GM19395 (cell line): ENCODE measurements around the gene ABCA13.
A peak's percentile ranks its signal among the peaks of the same experiment; 100 is the strongest.

ENCODE experiments used
- ATAC-seq: cut with Tn5 transposase; IDR thresholded peaks from one replicate; pipeline ENCODE4 v1.9.1; 2021; ENCODE audit warnings: mild to moderate bottlenecking, moderate library complexity; ENCODE audit not compliant: unreplicated experiment

Gene ABCA13

DNA sequence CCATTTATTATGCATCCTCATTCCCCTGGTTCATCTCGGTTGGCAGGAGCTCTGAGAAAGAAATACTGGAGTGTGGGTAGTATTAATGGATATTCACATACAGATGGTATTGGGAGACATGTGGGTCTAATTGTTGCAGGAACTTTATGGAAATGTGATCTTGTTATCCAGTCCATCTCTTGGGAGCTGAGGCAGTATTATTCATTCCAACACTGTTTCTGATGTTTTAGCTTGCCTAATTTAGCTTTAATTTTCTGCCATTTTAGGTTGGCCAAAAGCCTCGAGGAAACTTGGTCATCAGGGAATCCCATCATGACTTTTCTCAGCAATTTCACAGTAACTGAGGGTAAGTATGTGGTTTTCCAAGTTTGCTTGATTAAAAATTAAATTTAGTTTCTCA, 125.7 kb downstream of the ABCA13 start:
- ATAC-seq, result no peak

DNA sequence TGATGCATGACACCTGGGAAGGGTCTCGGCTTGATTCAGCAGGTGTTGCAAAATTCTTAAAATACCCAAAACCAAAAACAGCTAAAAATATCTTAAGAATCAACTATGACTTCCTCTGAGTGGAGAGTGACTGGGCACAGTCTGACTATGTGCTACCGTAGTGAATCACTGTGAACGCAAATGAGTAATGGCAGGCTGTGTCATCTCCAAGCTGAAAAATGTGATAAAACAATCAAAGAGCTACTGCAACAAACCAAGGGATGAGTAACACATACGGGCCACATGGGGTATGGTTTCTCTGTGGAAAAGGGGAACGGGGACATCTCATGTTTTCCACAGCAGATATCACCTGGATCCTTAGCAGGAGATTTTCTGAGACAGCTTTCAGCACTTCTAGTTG, 127.5 kb downstream of the ABCA13 start:
- ATAC-seq, result peak; percentile 66

DNA sequence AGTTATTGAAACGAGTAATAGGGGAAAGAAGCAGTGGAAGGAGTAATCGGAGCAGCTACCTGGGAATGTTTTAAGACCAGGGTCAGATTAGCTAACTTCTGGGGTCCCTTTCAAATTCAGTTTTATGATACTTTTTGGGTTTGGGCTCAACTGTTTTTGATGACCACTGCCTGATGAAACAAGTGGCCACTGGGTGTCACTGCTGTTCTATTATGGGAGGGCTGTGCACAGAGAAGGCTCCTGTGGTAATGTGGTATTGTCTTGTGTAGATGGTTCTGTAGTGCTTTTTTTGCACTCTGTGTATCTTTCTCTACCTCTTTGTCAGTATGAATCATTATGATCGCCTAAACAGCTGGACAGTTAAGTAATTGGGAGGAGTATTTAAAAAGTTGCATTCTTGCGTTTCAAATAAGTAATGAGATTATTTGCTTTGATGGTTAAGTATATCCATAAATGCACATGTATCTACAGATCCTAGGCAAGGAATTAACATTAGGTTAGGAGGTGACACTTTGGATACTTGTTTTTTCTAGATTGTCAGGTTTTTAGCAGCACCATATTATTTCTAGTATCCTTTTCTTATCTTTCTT, 128.4 kb downstream of the ABCA13 start:
- ATAC-seq, result peak; percentile 89

DNA sequence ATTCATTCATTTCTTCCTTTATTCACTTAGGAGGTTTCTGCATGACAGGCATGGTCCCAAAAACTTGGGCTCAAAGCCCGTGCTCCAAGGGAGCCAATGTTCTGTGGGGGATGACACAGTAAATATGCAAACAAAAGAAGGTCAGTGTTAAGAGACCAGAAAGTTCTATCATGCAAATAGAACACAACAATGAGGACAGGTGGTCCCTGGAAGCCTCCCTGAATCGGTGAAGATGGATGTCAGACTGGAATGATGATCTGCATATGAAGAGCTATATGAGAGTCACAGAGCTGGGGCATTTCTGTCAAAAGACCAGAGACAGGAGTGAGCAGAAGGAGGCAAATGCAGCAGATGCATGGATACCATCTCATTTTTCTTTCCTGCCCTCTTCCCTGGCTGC, 129.0 kb downstream of the ABCA13 start:
- ATAC-seq, result no peak

DNA sequence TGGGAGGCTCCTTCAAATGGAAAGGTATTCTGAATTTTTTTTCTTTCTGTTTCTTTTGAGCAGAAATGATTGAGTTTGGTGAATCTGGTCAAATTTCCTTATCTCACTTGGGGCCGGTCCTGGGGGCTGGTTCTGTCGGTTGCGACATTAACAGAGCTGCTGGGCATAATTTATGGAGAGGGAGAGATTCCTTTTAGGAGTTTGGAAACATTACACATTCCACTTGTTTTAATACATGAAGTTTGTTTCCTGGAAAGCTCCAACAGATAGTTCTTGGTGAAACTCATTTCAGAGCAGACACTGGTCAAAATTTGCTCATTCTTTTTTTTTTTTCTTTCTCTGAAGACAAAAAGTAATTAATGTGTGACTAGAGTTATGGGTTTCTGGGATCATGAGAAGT, 129.9 kb downstream of the ABCA13 start:
- ATAC-seq, result no peak

DNA sequence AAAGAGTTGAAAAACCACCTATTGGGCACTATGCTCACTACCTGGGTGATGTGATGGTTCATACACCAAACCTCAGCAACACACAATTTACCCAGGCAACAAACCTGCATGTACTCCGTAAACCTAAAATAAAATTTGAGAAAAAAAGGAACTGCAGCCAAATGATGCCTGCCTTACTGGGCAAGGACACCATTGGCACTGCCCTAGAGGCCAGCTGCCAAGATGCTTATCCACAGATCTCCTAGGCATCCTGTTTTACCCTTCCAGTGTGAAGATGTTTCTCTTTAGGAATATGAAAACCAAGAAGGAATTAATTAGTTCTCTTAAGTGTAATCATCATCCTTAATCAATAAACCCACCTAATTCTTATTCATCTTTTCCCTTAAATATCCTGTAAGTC, 133.4 kb downstream of the ABCA13 start:
- no peak for ATAC-seq

DNA sequence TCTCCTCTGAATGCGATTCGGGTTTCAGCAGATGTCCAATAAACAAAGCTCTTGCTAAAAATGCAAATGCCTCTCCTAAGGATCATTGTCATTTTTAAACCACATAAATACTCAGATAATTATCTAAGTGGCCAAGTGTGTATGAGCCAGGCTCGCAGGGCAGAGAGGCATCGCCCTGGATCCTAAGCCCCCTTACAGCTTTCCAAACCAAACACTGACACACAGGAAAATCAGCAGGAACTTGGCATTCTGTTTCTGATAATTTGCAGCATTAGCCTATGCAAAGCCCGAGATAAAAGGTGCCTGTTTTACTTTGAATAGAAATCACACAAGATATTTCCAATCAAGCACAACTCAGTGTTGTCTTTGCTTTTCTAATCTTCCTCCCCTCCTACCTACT, 134.4 kb downstream of the ABCA13 start:
- ATAC-seq, result no peak

DNA sequence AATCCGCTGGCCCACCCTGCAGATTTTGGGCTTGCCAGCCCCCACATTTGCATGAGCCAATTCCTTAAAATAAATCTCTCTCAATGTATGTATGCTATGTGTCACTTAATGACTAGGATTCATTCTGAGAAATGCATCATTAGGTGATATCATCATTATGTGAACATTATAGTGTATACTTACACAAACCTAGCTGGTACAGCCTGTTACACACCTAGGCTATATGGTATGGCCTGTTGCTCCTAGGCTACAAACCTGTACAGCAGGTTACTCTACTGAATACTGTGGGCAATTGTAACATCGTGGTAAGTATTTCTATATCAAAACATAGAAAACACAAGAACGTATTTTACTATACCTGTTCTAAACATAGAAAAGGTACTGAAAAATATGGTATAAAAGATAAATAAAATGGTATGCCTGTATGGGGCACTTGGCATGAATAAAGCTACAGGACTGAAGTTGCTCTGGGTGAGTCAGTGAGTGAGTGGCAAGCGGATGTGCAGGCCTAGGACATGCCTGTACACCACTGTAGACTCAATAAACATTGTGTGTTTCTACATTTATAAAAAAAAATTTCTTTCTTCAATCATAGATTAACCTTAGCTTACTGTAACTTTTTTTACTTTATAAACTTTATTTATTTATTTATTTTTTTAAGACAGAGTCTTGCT, 135.9 kb downstream of the ABCA13 start:
- no peak for ATAC-seq

DNA sequence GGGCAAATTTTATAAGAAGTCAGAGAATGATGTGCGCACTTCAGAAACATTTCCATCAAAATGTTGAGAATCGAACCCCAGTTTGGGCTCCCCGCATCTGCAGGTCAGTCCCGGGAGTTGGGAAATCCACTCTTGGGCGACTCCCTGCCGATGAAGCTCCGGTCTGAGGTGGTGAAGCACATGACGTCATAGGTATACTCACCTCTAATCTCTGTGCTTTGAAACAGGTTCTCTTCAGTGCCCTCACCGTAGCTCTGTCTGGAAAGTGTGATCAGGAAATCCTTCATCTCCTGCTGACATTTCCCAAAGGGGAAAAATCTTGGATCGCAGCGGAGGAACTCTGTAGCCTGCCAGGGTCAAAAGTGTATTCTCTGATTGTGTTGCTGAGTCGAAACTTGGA, 138.5 kb downstream of the ABCA13 start:
- ATAC-seq, result no peak

DNA sequence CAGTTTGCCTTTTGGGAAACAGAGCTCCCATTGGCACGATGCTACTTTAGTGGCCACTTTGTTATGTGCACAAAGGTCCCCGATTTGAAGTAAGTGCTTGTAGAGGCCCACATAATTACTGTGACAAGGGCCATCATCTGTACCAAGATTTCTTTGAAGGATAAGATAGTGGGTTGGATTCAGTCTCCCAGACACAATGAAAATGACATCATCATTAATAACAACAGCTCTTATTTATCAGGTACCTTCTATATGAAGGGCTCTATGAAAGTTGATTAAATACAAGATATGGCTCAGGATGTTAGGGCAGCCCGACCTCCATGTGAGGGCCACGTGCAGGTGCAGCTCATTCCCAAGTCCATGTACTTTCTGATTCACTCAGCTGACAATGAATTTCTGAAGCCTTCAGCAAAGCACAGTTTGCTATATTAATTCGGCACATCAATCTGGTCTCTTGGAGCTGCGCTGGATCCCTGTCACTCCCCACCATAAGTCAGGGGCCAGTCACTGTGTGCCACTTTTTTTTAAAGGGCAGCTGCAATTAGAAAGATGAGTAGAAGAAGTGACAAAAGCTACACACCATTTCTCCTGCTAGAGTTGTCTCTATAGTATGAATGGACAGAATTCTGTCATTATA, 140.3 kb downstream of the ABCA13 start:
- no peak for ATAC-seq

DNA sequence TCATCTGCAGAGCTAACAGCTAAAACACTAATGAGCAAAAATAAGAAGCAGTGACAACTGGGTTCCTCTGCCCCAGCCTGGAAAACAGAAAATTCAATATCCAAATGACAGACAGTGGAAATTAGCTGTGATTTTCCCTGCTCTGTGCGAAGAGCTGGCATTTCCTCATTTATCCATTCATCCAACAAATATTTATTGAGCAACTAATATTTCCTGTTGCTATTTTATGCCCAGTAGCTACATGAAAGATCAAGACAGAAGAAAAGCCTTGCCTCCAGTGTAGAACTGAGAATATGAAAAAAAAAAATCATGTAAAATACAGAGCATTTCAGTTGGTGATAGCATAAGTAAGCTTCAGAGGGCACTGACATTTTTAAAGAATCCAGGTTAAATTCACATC, 140.9 kb downstream of the ABCA13 start:
- ATAC-seq, result no peak

DNA sequence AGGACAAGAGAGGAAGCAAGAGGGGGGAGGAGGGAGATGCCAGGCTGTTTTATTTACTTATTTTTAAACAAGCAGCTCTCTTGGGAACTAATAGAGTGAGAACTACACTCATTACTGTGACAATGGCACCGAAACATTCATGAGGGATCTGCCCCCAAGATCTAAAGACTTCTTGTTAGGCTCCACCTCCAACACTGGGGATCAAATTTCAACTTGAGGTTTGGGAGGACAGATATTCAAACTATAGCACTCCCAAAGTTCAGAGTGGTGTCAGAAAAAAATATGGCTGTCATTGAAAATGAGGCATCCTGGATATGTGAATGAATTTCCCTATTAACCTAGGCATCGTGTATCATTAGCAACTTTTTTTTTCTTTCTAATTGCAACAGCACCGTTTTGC, 145.5 kb downstream of the ABCA13 start:
- no peak for ATAC-seq

DNA sequence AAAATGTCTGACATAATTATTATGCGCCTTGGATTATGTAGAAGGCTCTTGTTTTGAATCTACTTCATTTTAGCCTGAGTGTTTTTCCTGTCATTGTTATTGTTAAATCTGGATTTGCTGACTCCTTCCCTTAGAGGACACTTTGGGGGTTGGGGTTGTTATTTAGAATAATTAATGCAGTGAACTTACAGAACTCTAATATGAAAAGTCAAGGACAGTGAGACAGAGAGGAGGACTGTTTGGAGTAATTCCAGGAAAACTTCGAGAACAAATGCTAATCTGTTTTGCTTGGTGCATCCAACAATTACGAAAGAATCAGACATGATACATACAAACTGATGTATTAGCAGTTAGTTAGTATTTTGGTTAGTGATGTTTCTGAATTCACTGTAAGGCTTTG, 146.1 kb downstream of the ABCA13 start:
- no peak for ATAC-seq

DNA sequence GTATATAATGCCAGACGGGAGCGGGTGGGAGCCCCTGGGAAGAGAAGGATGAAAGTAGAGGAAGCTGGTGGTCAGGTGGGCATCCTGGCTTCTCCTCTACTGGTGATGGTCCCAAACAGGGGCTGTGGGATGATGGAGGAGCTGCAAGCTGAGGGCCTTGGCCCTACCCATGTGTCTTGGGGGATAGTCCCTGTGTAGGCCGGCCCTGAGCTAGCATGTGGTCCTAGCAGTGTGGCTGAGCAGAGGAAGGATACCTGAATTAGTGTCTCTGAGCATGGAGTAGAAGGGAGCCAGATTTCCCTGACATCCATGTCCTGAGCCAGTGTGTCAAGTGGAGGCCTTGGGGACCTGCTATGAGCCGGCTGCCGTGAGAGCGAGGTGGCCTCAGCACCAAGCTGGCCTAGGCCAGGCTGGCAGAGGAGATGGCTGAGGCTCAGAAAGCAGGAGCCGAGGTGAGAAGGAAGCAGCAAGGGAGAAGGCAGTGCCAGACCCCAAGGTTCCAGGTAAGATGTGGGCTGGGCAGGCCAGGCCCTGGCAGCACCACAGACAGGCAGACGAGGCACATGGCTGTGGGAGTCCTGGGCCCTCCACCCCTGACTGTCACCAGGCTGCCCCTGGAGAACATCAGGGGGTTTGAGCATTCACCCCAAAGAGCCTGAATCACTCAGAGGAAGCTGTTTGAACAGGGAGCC, 150.2 kb downstream of the ABCA13 start:
- ATAC-seq, result no peak

DNA sequence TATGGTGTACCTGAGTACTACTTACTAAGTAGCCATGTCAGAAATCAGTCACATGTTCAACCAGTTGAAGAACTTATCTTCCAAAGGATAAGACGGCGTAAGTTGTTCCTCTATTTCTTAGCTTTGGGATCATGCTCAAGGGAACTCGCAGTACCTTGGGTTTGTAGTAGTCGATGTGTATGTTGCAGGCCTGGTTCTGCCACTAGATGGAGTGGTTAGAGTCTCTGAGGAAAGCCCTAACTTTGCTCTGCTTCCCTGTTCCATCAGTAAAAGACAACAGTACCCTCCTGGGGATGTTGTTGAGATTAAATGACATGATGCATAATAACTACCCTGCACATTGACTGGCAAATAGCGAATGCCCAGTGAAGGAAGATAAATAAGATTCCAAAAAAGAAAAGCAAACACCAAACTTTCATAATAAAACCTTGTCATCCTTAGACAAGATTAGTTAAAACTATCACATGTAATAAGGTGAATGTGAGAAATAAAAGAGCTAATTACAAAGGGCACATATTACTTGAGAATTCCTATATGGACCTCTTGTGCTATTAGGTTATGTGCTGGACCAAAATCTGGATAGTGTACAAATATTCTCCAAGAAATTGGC, 165.9 kb downstream of the ABCA13 start:
- ATAC-seq, result no peak

DNA sequence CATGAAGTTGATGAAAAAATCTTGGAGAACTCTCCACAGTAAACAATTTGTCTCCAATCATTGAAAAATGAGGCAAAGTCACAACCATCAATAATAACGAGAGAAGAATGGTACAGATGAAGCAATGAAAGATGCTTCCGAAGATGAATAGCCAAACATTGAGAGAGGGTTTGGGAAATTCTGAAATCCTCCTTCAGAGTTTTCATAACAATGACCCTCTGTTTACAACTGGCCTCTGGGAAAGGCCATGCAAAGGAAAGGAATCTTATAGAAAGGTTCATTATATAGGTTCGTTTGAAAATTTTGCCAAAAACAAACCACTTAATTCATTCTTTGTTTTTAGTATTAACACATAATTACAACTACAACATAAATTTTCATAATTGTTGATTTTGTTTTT, 166.5 kb downstream of the ABCA13 start:
- no peak for ATAC-seq

DNA sequence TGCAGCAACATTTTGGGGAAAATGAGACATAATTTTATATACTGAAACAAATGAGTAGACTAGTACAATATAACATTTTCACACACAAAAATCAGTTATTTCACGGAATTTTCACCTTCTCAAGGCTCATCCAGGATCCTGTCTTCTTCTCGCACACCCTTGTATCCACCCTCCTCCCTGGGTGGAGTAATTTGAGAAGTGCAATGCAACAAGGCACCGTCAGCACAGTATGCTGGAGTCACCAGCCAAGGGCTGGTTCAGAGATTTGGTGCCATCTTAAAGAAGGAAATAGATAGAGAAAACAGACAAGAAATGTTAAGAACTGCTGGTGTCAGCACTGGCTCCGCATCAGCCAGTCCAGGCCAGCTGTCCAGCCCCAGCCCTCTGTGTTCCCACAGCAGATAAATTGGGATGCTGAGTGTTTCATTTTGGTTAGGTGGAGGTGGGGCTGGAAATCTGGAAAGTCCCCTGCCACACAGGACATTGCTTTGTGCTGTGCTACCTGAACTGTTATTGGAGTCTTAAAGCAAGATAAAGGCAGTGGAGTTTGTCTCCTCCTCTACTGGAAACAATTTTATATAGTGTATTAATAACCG, 176.1 kb downstream of the ABCA13 start:
- ATAC-seq, result no peak

DNA sequence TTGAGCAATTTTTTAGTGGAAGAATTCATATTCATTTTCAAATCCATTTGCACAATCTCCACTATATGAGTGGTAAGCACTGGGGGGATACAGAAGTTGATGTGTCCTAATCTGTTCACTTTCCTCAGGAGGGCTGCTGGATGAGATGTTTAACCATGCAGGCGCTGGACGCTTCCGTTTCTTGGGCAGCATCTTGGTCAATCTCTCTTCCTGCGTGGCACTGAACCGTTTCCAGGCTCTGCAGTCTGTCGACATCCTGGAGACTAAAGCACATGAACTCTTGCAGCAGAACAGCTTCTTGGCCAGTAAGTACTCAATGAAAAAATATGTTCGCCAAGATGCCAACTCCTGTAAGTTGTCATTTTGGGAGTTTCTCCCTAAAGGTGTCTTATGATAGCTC, 179.3 kb downstream of the ABCA13 start:
- no peak for ATAC-seq

DNA sequence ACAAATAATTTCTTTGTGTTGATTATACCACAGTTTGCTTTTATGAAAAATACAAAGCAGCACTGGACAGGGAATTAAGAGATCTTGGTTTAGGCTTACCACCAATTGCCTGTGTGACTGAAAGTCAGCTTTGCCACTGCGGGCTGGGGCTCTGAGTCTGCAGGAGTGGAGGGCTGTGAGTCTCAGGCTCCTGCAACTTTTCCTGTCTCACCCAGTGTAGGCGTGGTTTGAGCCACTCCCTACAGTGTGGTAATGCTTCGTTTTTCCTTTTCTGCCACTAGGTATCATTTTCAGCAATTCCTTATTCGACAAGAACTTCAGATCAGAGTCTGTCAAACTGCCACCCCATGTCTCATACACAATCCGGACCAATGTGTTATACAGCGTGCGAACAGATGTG, 180.6 kb downstream of the ABCA13 start:
- ATAC-seq, result no peak

DNA sequence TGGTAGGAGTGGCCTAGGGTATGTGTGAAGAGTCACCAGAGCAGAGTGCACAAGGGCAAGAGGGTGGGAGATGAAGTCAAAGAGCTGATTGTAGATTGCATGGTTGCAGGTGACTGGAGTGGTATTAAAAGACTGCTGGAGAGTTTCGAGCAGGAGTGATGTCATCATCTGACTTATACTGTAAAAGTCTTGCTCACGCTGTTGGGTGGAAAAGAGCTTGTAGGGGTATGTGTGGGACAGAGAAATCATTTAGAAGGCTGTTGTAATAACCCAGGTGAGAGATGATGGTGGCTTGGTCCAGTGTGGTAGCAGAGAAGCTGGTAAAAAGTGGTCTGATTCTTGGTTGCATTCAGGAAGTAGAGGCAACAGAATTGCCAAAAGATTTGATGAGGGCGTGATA, 184.1 kb downstream of the ABCA13 start:
- ATAC-seq, result no peak

DNA sequence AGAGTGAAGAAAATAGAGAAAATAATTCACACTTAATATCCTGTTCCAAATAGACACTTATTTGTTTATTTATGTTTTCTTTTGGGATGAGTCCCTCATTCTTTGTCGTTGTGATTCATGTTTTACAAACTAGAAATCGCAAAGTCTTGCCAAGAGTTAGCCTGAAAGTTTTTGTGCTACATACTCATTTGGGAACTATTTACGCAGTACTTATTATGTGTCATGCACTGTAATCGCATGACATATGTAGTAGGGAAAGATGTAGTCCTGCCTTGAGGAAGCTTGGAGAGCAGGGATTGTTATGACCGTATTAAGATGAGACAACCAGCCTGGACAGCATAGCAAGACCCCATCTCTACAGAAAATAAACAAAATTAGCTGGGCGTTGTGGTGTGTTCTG, 189.3 kb downstream of the ABCA13 start:
- ATAC-seq, result no peak
